ENCODE results near the gene GALNT5. TPM values are rescaled to one million over a fixed set of nuclear protein-coding genes. Genes with fewer than 3 reads are reported as not detected.
"Not testable (repeated sequence)": the region's sequence is repeated elsewhere in the genome, so short reads cannot be mapped to it uniquely, and the experiment has no call there.

The GALNT5 gene
- total RNA-seq, 2 experiments from 2014 or later, result not detected

DNA sequence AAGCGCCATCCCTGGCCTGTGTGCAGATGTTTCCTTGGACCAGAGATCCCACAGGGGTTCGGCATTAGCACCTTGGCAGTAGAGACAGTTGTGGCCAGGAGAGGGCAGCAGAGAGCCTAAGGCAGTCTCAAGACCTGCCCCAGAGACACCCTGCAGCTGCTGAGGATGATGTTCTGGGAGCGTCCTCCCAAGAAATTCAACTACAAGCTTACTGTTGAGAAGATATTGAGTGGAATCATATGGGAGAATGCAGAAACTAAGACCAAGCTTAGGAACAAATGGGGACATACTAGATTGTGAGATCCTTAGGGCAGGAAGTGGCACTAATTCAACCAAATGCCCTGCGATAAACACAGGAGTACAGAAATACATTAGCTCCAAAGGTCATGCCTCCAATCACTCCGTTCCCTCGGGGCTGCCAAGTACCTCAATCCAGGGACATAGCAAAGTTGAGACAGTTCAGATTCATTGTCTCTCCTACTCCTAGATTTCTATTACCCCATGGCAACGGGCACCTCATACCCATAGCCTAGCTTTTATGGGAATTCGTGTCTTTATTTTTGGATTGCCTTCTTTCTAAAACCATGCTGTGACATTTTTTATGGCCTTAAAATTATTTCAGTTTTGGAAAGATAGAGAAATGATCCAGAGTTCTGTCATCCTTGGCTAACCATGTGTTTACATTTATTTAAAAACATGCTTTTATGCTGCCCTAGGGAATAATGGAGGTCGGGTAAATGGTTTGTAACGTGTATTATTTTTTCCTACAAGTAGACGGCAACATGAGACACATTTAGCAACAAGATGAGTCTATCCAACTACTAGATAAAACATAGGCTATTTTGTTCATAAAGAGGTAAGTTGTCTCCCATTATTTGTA lies 70.4 kb downstream of the GALNT5 start:
- ATAC-seq, result peak; percentile 98

DNA sequence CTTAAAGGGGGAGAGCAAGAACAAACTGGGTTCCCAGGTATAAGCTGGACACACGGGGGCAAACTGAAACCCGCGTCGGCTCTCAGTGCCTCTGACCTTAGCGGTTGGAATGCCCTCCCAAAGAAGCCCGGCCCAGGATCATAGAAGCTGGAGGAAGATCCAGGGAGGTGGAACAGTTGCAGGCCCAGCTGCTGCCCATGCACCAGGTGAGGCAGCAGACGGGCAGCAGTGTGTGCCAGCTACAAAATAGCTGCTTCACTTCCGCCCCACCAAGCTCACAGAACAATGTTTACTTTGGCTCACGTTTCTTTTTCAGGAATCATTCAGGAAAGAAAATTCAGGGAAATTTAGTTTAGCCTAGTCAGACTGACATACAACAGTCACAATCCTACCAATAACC lies 72.0 kb downstream of the GALNT5 start:
- Mint-ChIP-seq H3K4me3 (no peak overlapping the region), H3K27me3 (no peaks in the 10 kb centered on the region), H3K36me3 (peaks cover 1% of the 10 kb centered on the region), H3K4me1 (peaks cover 48% of the 10 kb centered on the region), H3K27ac (no peak overlapping the region), H3K9me3 (ENCODE audit: low read depth) (no peaks in the 10 kb centered on the region)
- DNase-seq (no peak), ATAC-seq (no peak)
- CTCF ChIA-PET, result interaction anchor here (0.8 to 12.0 kb wide), 7 partner anchors 25 to 300 kb away, joined by 3 to 109 read pairs (median 5); partner anchors contain the start of gene ACVR1C

More for the DNA sequence above, 70.4 kb downstream of the GALNT5 start:
- Mint-ChIP-seq H3K4me3 (peak overlapping the region; percentile 24), H3K27ac (peak overlapping the region; percentile 53), H3K4me1 (peaks cover 39% of the 10 kb centered on the region), H3K27me3 (no peaks in the 10 kb centered on the region), H3K36me3 (peaks cover 8% of the 10 kb centered on the region), H3K9me3 (ENCODE audit: low read depth) (no peaks in the 10 kb centered on the region)
- CTCF ChIA-PET, result interaction anchor here (0.6 to 12.0 kb wide), 46 partner anchors 9 to 697 kb away, joined by 3 to 109 read pairs (median 6); partner anchors contain the start of gene ACVR1C
- peak; percentile 91 for DNase-seq

DNA sequence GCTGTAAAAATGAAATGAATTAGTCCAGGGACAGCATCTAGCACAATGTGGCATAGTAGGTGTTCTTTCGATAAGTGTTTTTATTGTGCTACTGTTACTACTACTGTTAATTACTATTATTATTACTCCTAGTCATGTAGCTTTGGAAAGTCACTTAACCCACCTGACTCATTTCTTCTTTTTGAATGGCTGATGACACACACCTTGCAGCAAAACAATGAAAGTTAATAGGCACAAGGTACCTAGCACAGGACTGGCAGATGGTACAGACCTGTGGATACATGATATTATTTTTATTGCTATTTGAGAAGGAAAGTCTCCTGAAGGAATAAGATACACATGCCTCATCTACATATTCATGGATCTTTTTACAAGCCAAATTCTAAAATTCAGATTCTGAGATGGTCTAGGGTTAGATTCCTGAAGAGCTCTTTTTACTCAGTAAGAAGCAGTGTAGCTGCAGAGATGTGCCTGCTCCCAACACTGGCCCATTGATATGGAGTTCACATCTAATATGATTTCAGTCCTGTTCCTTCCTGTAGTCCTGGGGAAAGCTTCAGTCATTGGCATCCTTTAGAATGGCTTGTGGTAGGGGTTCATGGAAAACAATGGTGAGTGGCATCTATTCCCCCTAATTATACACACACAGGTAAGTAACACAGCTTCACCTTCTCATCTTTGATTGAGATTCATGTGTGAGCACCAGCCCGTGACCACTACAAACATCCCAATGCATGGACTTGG lies 76.0 kb downstream of the GALNT5 start:
- ATAC-seq, result peak; percentile 33
- no peaks in the 10 kb centered on the region for H3K9me3 Mint-ChIP-seq (ENCODE audit: low read depth)

DNA sequence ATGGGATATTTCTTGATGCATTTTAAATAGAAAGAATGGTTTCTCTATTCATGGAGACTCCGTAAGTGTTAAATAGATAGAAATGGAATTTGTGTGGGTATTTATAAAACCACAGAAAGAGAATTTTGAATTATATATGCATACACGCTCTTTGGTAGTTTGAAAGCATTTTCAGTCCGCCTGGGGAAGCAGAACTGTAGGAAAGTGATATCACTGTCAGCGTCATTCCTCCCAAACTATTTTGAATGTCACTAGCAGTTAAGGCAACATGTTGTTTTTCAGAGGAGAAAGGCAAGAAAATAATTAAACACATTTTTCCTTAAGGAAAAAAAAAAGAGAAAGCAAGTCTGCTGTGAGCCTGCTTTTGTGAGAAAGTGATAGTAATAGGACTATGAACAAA lies 76.8 kb downstream of the GALNT5 start:
- Mint-ChIP-seq H3K27ac (no peak overlapping the region), H3K4me1 (peaks cover 44% of the 10 kb centered on the region), H3K4me3 (no peak overlapping the region), H3K27me3 (no peaks in the 10 kb centered on the region), H3K9me3 (ENCODE audit: low read depth) (no peaks in the 10 kb centered on the region), H3K36me3 (peaks cover 4% of the 10 kb centered on the region)
- DNase-seq, result no peak
- CTCF ChIA-PET, result interaction anchor here (0.7 to 5.5 kb wide), 13 partner anchors 8 to 120 kb away, joined by 3 to 65 read pairs (median 5); partner anchors contain the start of gene ERMN
- ATAC-seq, result no peak

More for the DNA sequence above, 76.0 kb downstream of the GALNT5 start:
- DNase-seq, result no peak
- H3K4me3 Mint-ChIP-seq, result no peak overlapping the region
- peaks cover 1% of the 10 kb centered on the region for H3K36me3 Mint-ChIP-seq
- H3K27ac Mint-ChIP-seq, result no peak overlapping the region
- H3K4me1 Mint-ChIP-seq, result peaks cover 49% of the 10 kb centered on the region
- CTCF ChIA-PET, result interaction anchor here (0.7 to 12.0 kb wide), 7 partner anchors 14 to 156 kb away, joined by 3 to 109 read pairs (median 3); no protein-coding TSS in a partner anchor
- H3K27me3 Mint-ChIP-seq, result no peaks in the 10 kb centered on the region

DNA sequence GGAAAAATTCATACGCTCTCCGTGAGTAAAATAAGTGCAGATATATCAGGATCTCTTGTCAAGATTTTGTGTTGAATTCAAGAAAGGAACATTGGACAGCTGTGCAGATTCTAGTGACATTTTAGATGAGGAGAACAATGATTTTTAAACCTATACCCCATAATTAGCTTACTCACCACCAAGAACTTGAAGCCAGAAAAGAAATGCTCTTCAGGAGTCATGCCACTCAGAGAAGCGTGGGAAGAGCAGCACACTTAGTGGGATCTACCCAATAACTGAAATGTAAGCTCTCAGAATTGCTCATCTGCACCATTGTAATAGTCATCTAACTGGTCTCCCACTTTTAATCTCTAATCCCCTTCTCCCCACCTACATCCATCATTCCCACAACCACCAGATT lies 77.3 kb downstream of the GALNT5 start:
- H3K4me3 Mint-ChIP-seq, result no peak overlapping the region
- H3K27ac Mint-ChIP-seq, result no peak overlapping the region
- CTCF ChIA-PET, result interaction anchor here (0.9 to 5.5 kb wide), 17 partner anchors 9 to 293 kb away, joined by 3 to 65 read pairs (median 5); partner anchors contain the start of gene ERMN
- H3K36me3 Mint-ChIP-seq, result peaks cover 5% of the 10 kb centered on the region
- H3K9me3 Mint-ChIP-seq (ENCODE audit: low read depth), result no peaks in the 10 kb centered on the region
- H3K27me3 Mint-ChIP-seq, result no peaks in the 10 kb centered on the region
- DNase-seq (no peak), ATAC-seq (no peak)
- peaks cover 44% of the 10 kb centered on the region for H3K4me1 Mint-ChIP-seq

DNA sequence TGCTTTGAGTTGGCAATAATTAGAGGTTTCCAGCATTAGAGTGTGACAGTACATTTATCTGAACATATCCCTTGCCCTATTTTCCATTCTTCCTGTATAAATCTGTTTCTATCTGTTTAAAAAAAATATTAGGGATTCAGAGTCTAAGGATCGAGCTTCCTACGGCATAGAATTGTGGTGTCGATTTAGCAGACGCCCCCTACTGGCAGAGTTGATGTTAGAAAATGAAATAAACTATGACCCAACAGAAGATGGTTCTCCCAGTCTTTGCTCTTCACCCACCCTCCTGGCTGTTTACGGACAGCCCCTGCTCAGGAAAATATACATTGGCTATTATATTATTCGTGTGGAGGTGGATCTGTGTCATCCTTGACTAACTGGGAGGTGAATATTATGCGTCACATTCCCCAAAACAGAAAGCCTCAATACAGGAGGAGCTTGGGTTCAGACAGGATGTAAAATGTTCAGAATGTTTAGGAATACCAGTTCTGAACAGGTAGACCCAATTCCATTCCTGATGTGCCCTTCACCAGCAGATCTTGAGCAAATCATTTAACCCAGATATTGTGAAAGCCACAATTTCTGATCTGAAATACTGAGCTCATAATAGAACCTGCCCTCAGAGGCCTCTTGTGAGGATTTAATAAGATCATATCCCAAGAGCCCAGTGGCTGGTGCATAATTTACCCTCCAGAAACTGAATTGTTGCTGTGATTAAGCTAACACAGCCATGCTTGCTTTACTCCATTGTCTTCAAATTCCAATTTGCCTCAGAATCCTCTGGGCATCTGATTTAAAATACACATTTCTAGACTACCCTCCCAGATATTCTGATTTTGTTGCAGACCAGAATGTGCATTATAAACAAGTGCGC lies 78.9 kb downstream of the GALNT5 start:
- DNase-seq (peak; percentile 45), ATAC-seq (peak; percentile 43)
- H3K9me3 Mint-ChIP-seq (ENCODE audit: low read depth), result no peaks in the 10 kb centered on the region
- peaks cover 15% of the 10 kb centered on the region for H3K36me3 Mint-ChIP-seq
- H3K27me3 Mint-ChIP-seq, result no peaks in the 10 kb centered on the region
- H3K27ac Mint-ChIP-seq, result no peak overlapping the region
- peaks cover 38% of the 10 kb centered on the region for H3K4me1 Mint-ChIP-seq
- CTCF ChIA-PET, result interaction anchor here (0.7 to 5.5 kb wide), 35 partner anchors 10 to 291 kb away, joined by 3 to 65 read pairs (median 4); partner anchors contain the start of genes CYTIP and ERMN
- no peak overlapping the region for H3K4me3 Mint-ChIP-seq

DNA sequence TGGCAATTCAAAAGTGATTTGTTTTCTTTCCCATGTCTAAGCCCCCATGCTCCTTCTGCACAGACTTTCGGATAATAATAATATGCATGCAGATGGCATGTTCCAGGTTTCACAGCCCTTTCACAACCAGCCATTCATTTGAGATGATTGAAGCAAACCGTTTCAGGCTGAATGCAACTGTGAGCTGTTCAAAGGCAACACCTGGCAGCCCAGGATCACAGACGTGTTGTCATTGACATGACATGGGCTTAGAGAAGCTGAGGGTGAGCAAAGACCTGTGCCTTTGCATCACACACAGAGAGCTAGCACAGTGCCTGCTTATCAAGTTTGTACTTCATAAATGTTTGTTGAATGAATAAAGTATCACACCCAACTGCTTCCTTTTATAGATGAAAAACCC lies 80.5 kb downstream of the GALNT5 start:
- H3K4me3 Mint-ChIP-seq, result no peak overlapping the region
- no peak overlapping the region for H3K27ac Mint-ChIP-seq
- H3K9me3 Mint-ChIP-seq (ENCODE audit: low read depth), result peaks cover 10% of the 10 kb centered on the region
- CTCF ChIA-PET, result interaction anchor here (0.6 to 5.5 kb wide), 6 partner anchors 9 to 213 kb away, joined by 3 to 65 read pairs (median 14); partner anchors contain the start of gene ERMN
- no peak for DNase-seq
- H3K36me3 Mint-ChIP-seq, result peaks cover 31% of the 10 kb centered on the region
- peaks cover 23% of the 10 kb centered on the region for H3K4me1 Mint-ChIP-seq
- H3K27me3 Mint-ChIP-seq, result no peaks in the 10 kb centered on the region
- no peak for ATAC-seq

DNA sequence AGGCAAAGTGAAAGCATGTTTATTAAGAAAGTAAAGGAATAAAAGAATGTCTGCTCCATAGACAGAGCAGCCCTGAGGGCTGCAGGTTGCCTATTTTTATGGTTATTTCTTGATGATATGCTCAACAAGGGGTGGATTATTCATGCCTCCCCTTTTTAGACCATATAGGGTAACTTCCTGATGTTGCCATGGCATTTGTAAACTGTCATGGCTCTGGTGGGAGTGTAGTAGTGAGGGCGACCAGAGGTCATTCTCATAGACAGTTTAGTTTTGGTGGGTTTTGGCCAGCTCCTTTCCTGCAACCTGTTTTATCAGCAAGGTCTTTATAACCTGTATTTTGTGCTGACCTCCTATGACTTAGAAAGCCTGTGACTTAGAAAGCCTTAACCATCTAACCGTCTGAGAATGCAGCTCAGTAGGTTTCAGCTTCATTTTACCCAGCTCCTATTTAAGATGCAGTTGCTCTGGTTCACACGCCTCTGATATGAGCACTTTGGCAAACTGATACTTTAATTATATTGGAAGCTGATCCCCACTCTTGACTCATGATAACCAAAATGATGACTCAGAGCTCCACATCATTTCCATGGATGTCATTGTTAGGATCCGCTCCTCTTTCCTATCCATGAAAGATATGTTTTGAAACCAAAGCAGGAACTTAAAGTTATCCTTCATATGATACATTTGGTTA lies 82.6 kb downstream of the GALNT5 start:
- DNase-seq (no peak), ATAC-seq (no peak)
- H3K4me3 Mint-ChIP-seq, result no peak overlapping the region
- H3K4me1 Mint-ChIP-seq, result peaks cover 9% of the 10 kb centered on the region
- H3K27me3 Mint-ChIP-seq, result no peaks in the 10 kb centered on the region
- CTCF ChIA-PET, result interaction anchor here (0.8 kb wide), 1 partner anchor 90 kb away, joined by 3 read pairs; no protein-coding TSS in a partner anchor
- H3K27ac Mint-ChIP-seq, result no peak overlapping the region
- H3K36me3 Mint-ChIP-seq, result peaks cover 50% of the 10 kb centered on the region
- peaks cover 25% of the 10 kb centered on the region for H3K9me3 Mint-ChIP-seq (ENCODE audit: low read depth)

DNA sequence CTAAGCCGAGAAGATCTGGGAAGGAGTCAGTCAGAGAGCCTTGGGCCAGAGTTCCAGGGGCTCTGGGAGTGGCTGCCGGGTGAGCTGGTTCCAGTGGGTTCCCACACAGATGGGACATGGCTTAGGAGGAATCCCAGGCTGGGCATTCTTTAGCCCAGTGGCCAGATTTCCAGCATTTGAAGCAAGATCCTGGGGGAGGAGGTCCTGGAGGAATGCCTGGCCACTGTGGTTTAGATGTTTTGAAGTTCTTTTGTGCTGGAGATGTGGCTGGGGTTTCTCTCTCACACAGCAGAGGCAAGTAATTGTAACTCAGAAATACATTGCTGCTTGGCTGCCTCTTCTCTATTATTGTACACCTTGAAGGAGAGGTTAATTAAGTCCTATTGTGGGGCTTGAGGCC lies 83.9 kb downstream of the GALNT5 start:
- not testable (repeated sequence) for H3K4me3 Mint-ChIP-seq, ATAC-seq, DNase-seq, H3K4me1 Mint-ChIP-seq, H3K27me3 Mint-ChIP-seq, H3K27ac Mint-ChIP-seq
- H3K9me3 Mint-ChIP-seq (ENCODE audit: low read depth), result peaks cover 32% of the 10 kb centered on the region
- CTCF ChIA-PET, result interaction anchor here (1.0 kb wide), 1 partner anchor 14 kb away, joined by 4 read pairs; no protein-coding TSS in a partner anchor
- H3K36me3 Mint-ChIP-seq, result peaks cover 60% of the 10 kb centered on the region

DNA sequence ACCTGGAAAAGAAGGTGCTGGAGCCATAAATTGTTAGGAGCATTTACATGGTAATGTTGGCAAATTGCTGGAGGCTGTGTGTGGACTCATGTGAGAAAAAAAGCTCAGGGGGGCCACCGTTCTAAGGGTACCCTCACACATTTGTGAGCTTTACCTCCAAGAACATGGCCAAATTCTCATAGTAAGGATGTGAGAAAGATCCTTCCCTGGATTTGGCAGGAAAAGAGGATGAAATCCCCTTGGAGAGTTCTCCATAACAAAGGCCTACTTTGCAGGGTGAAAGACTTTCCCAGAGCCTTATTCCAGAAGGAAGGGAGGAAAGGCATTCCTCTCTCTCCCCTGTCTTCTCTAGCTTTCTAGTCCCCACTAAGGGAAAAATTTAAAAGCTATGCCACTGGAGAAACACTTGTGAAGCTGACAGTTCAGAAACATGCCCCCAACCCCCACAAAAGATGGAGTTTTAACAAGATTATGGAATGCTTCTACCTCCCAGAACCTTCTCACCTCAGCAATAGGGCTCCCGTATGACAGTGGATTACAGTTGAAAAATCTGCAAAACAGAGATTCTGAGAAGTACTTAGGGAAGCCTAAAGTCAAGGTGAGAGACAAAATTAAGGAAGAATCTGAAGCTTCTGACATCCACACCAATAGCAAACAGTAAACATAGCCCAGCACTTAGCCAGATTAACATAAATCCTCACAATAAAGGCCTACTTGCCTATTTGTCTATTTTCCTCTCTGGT lies 88.3 kb downstream of the GALNT5 start:
- Mint-ChIP-seq H3K4me3 (no peak overlapping the region), H3K4me1 (no peaks in the 10 kb centered on the region), H3K27ac (no peak overlapping the region), H3K9me3 (ENCODE audit: low read depth) (peaks cover 33% of the 10 kb centered on the region), H3K36me3 (peaks cover 61% of the 10 kb centered on the region), H3K27me3 (no peaks in the 10 kb centered on the region)
- ATAC-seq (no peak), DNase-seq (no peak)
- CTCF ChIA-PET, result interaction anchor here (1.3 to 4.9 kb wide), 2 partner anchors 9 to 18 kb away, joined by 5 to 40 read pairs; no protein-coding TSS in a partner anchor

DNA sequence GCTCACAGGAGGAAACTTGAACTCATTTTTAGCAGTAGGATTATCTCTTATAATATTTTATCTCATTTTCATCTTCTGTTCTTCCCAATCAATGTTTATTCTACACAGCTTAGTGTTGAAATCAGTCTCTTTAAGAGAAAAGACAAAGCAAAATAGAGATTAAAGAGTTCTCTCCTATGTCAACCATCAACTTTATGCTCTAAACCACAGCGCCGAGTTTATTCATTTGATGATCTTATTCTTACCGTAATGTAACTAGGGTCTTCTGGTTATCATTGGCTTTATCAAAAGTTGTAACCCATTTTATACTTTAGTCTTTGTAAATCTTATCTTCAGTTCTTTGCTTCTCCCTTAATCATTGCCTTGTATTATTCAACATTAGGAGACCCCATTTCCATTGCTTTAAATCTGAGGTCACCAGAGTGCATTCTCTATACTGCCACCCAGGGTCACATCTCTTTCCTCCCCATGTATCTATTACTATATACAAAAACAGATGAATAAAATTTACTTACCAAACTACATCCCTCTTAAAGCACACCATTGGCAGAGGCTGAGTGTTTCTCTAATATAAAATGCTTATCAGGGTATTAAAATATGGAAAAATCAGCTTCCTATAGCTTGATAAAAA lies 90.9 kb downstream of the GALNT5 start:
- ATAC-seq (no peak), DNase-seq (no peak)
- Mint-ChIP-seq H3K27me3 (no peaks in the 10 kb centered on the region), H3K9me3 (ENCODE audit: low read depth) (peaks cover 26% of the 10 kb centered on the region), H3K4me1 (no peaks in the 10 kb centered on the region), H3K4me3 (no peak overlapping the region), H3K36me3 (peaks cover 41% of the 10 kb centered on the region), H3K27ac (no peak overlapping the region)
- CTCF ChIA-PET, result interaction anchor here (0.9 to 4.9 kb wide), 2 partner anchors 11 to 15 kb away, joined by 3 to 40 read pairs; no protein-coding TSS in a partner anchor

Data from activated CD8-positive, alpha-beta memory T cell treated with anti-CD3 and anti-CD28 coated beads, Interleukin-2, amount 10 ng/mL, durations not matched to agents 7 days and 5 days (primary cell).